GM19328 (cell line): Measurements from ENCODE around the gene LPA.
"Not testable (repeated sequence)": the region's sequence is repeated elsewhere in the genome, so short reads cannot be mapped to it uniquely, and the experiment has no call there.

Experiments
- ATAC-seq: cut with Tn5 transposase; IDR thresholded peaks from one replicate; pipeline ENCODE4 v1.9.1; 2021; ENCODE audit warnings: mild to moderate bottlenecking, moderate library complexity; ENCODE audit not compliant: unreplicated experiment

LPA gene

GRCh38 chr6:160662429-160662828 lies 1.6 kb downstream of the LPA start:
- ATAC-seq, result no peak

GRCh38 chr6:160661216-160661615 lies 2.9 kb downstream of the LPA start:
- no peak for ATAC-seq

GRCh38 chr6:160659562-160659961 lies 4.5 kb downstream of the LPA start:
- ATAC-seq, result no peak

GRCh38 chr6:160634706-160635105 lies 29.4 kb downstream of the LPA start:
- no peak for ATAC-seq

- ATAC-seq, result no peak
Observed at GRCh38 chr6:160595838-160596832, 67.9 kb downstream of the LPA start.

GRCh38 chr6:160595297-160595696 lies 68.8 kb downstream of the LPA start:
- ATAC-seq, result not testable (repeated sequence)

- ATAC-seq, result no peak
Observed at GRCh38 chr6:160586374-160586773, 77.7 kb downstream of the LPA start.

GRCh38 chr6:160583794-160584193 lies 80.3 kb downstream of the LPA start:
- no peak for ATAC-seq

- no peak for ATAC-seq
Observed at GRCh38 chr6:160581406-160581805, 82.7 kb downstream of the LPA start.

GRCh38 chr6:160578515-160578914 lies 85.6 kb downstream of the LPA start:
- not testable (repeated sequence) for ATAC-seq

GRCh38 chr6:160573943-160574342 lies 90.1 kb downstream of the LPA start:
- ATAC-seq, result no peak

- ATAC-seq, result not testable (repeated sequence)
Observed at GRCh38 chr6:160571201-160571600, 92.9 kb downstream of the LPA start.

- no peak for ATAC-seq
Observed at GRCh38 chr6:160544802-160545201, 119.3 kb downstream of the LPA start.

GRCh38 chr6:160535270-160535669 lies 128.8 kb downstream of the LPA start:
- ATAC-seq, result no peak

GRCh38 chr6:160534050-160534696 lies 129.9 kb downstream of the LPA start:
- ATAC-seq, result peak; percentile 77

GRCh38 chr6:160532315-160532714 lies 131.8 kb downstream of the LPA start:
- ATAC-seq, result no peak

GRCh38 chr6:160531826-160532225 lies 132.2 kb downstream of the LPA start:
- ATAC-seq, result no peak

- ATAC-seq, result not testable (repeated sequence)
Observed at GRCh38 chr6:160529524-160529923, 134.6 kb downstream of the LPA start.

- ATAC-seq, result no peak
Observed at GRCh38 chr6:160523223-160523622, 140.9 kb downstream of the LPA start.

- peak; percentile 61 for ATAC-seq
Observed at GRCh38 chr6:160520043-160520904, 143.8 kb downstream of the LPA start.

GRCh38 chr6:160519603-160520042 lies 144.5 kb downstream of the LPA start:
- peak; percentile 80 for ATAC-seq
